GM12891 (cell line): ENCODE results near the gene DACH1.

Experiments
- PAX5 ChIP-seq: IDR thresholded peaks from 2 replicates; pipeline ENCODE4 v1.6.1; 2011; ENCODE audit warnings: low read length, moderate library complexity, mild to moderate bottlenecking; ENCODE audit not compliant: insufficient read depth, severe bottlenecking
- POLR2A ChIP-seq: IDR thresholded peaks from 2 replicates; pipeline ENCODE4 v1.6.1; 2011; ENCODE audit warnings: low read depth, low read length, control low read depth
- POLR2AphosphoS5 ChIP-seq: IDR thresholded peaks from 2 replicates; pipeline ENCODE4 v1.6.1; 2011; ENCODE audit warnings: low read depth, low read length, control low read depth
- SPI1 ChIP-seq: IDR thresholded peaks from 2 replicates; pipeline ENCODE4 v1.6.1; 2011; ENCODE audit warnings: low read depth, low read length, control low read depth
- TAF1 ChIP-seq: IDR thresholded peaks from 2 replicates; pipeline ENCODE4 v1.6.1; 2011; ENCODE audit warnings: low read depth, low read length, control low read depth

- TF ChIP-seq POLR2A (no peak), POLR2AphosphoS5 (no peak), TAF1 (no peak), SPI1 (no peak), PAX5 (no peak)
Observed at GRCh38 chr13:71578048-71578447, 289.0 kb downstream of the DACH1 start.
